ENCODE results near the gene GPR132. TPM values are rescaled to one million over a fixed set of nuclear protein-coding genes. Genes with fewer than 3 reads are reported as not detected.

The GPR132 gene
- total and polyA plus RNA-seq, 2 donors from 2014 or later = 0.17 to 4.2 TPM

- Histone ChIP-seq H3K36me3 (ENCODE audit: control insufficient read depth in 2 of 3, insufficient read depth in 3 of 3, low read length in 3 of 3) (no peaks in the 10 kb centered on the region), H3K4me3 (ENCODE audit: low read length in 3 of 3) (no peak overlapping the region), H3K27me3 (ENCODE audit: control insufficient read depth, insufficient read depth, low read length) (no peaks in the 10 kb centered on the region), H3K4me1 (ENCODE audit: control insufficient read depth in 2 of 3, insufficient read depth in 2 of 3, low read depth in 1 of 3, low read length in 3 of 3) (no peaks in the 10 kb centered on the region), H3K9me3 (ENCODE audit: control insufficient read depth in 2 of 3, insufficient read depth in 1 of 3, low read length in 3 of 3) (no peaks in the 10 kb centered on the region), H3K27ac (ENCODE audit: low read depth in 2 of 2, low read length in 2 of 2) (no peak overlapping the region), H3K9ac (ENCODE audit: low read length in 3 of 3) (no peak overlapping the region)
- intact Hi-C loops (cut with DNase I) = no loop called here
- DNase-seq (no peak), FAIRE-seq (no peak)
- TF ChIP-seq CTCF (IDR thresholded peaks at IDR 0.05; ENCODE audit: borderline replicate concordance, extremely low read depth, insufficient read depth) = no peak
Measured at GRCh38 chr14:105005329-105005928, 59.8 kb downstream of the GPR132 start.

Other genes starting within 250 kb of the GPR132 start
- 42.4 TPM for gene CEP170B, start 200.2 kb downstream of the GPR132 start, total RNA-seq
- gene CEP170B, start 200.2 kb downstream of the GPR132 start, polyA plus RNA-seq (ENCODE audit: insufficient read depth, low read depth, low replicate concordance) = 8.1 TPM
- gene PLD4, start 140.6 kb downstream of the GPR132 start, total RNA-seq = 3.2 TPM
- not detected for gene PLD4, start 140.6 kb downstream of the GPR132 start, polyA plus RNA-seq (ENCODE audit: insufficient read depth, low read depth, low replicate concordance)
- gene AHNAK2, start 87.1 kb downstream of the GPR132 start, total RNA-seq = 72.0 TPM
- 1.1 TPM for gene AHNAK2, start 87.1 kb downstream of the GPR132 start, polyA plus RNA-seq (ENCODE audit: insufficient read depth, low read depth, low replicate concordance)
- 22.6 TPM for gene CLBA1, start 79.6 kb downstream of the GPR132 start, total RNA-seq
- 13.2 TPM for gene CLBA1, start 79.6 kb downstream of the GPR132 start, polyA plus RNA-seq (ENCODE audit: insufficient read depth, low read depth, low replicate concordance)
- gene CDCA4, start 44.3 kb downstream of the GPR132 start, total RNA-seq = 6.3 TPM
- gene CDCA4, start 44.3 kb downstream of the GPR132 start, polyA plus RNA-seq (ENCODE audit: insufficient read depth, low read depth, low replicate concordance) = 4.1 TPM
- gene JAG2, start 103.3 kb upstream of the GPR132 start, total RNA-seq = 26.1 TPM
- 6.3 TPM for gene JAG2, start 103.3 kb upstream of the GPR132 start, polyA plus RNA-seq (ENCODE audit: insufficient read depth, low read depth, low replicate concordance)
- gene NUDT14, start 115.9 kb upstream of the GPR132 start, total RNA-seq = 48.6 TPM
- 59.1 TPM for gene NUDT14, start 115.9 kb upstream of the GPR132 start, polyA plus RNA-seq (ENCODE audit: insufficient read depth, low read depth, low replicate concordance)
- gene BTBD6, start 183.1 kb upstream of the GPR132 start, total RNA-seq = 38.9 TPM
- gene BTBD6, start 183.1 kb upstream of the GPR132 start, polyA plus RNA-seq (ENCODE audit: insufficient read depth, low read depth, low replicate concordance) = 33.3 TPM
- 34.1 TPM for gene BRF1, start 235.6 kb upstream of the GPR132 start, total RNA-seq
- 19.3 TPM for gene BRF1, start 235.6 kb upstream of the GPR132 start, polyA plus RNA-seq (ENCODE audit: insufficient read depth, low read depth, low replicate concordance)
- gene PACS2, start 249.3 kb upstream of the GPR132 start, total RNA-seq = 83.9 TPM
- gene PACS2, start 249.3 kb upstream of the GPR132 start, polyA plus RNA-seq (ENCODE audit: insufficient read depth, low read depth, low replicate concordance) = 35.7 TPM